Head of caudate nucleus (tissue), 42 donors: ENCODE measurements around the gene NAA60.
"Not testable (repeated sequence)": the region's sequence is repeated elsewhere in the genome, so short reads cannot be mapped to it uniquely, and the experiment has no call there.

Experiments used
- DNase-seq, 42 donors: peaks; one replicate each; pipeline versions ENCODE4 v3.0.0 to v3.0.0-alpha.2; 2020 to 2021; ENCODE audit warnings: mixed read lengths in 7 of 42
- intact Hi-C: fragments of 100-400 bp; cut with DNase I; formaldehyde crosslinking; loops from one replicate; pipeline ENCODE4 v1.15.0; 2022

Gene NAA60

GRCh38 chr16:3459401-3460090 lies 16.1 kb downstream of the NAA60 start:
- intact Hi-C loops: loop anchor here (5.0 to 10.0 kb wide), 3 partner anchors 43 to 195 kb away; partner anchors contain the start of genes CLUAP1, TIGD7 and ZNF75A
- DNase-seq: peak in 1 of 42 donors; percentile 13

- intact Hi-C loops: no loop called here
- DNase-seq: no peak
Observed at GRCh38 chr16:3460121-3460520, 16.6 kb downstream of the NAA60 start.

DNA sequence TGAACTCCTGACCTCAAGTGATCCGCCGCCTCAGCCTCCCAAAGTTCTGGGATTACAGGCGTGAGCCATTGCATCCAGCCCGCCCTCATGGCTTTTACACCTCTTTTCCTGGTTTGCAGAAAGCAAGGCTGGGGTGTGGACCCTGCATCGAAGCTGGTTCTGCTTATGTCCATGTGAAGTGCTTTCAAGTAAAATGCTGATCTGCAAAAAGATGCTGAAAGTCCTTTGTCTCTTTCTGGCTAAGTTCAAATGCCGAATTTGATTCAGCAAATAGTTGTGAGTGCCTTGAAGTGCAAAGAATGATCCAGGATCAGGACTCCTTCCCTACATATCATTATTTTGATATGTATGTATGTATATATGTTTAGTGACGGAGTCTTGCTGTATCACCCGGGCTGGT lies 17.1 kb downstream of the NAA60 start:
- intact Hi-C loops: no loop called here
- peak in 1 of 42 donors; percentile 26 for DNase-seq

DNA sequence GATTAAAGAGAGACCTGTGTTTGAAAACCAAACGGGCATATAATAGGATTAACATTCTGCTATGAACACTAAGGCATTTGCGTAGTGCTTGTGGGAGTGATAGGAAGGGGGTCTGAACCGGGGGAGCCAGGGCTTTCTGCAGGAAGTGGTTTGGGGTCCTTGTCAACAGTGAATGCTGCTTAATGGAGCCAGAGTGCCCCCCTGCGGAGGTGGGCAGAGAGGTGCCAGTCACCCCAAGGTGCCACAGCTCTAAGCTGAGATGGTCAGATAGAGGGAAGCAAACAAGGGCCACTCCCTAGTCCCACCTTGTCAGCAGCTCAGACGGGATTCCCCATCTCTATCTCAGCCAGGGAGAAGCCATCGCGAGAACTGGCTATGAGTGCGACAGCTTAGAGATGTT lies 17.7 kb downstream of the NAA60 start:
- intact Hi-C loops: no loop called here
- DNase-seq: peak in 2 of 42 donors; percentile 29 to 32

DNA sequence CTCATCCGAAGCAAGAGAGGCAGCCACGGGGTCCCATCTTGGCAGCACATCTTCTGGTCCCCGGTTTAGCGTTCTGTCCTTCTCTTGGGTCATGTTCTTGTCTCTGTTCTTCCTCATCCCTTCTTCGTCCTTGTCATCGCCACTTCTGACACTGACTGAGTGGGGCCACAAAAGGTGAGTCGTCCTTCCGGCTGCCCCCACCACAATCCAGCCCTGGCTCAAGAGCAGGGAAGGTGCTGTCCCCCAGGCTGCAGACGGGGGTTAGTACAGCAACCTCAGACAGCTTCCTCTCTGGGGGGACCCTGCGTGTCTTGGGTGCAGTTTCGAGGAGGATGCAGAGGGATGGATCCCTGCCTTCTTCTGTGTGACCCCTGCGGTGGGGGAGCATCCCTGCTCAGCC lies 21.8 kb downstream of the NAA60 start:
- no peak for DNase-seq
- intact Hi-C loops: no loop called here

DNA sequence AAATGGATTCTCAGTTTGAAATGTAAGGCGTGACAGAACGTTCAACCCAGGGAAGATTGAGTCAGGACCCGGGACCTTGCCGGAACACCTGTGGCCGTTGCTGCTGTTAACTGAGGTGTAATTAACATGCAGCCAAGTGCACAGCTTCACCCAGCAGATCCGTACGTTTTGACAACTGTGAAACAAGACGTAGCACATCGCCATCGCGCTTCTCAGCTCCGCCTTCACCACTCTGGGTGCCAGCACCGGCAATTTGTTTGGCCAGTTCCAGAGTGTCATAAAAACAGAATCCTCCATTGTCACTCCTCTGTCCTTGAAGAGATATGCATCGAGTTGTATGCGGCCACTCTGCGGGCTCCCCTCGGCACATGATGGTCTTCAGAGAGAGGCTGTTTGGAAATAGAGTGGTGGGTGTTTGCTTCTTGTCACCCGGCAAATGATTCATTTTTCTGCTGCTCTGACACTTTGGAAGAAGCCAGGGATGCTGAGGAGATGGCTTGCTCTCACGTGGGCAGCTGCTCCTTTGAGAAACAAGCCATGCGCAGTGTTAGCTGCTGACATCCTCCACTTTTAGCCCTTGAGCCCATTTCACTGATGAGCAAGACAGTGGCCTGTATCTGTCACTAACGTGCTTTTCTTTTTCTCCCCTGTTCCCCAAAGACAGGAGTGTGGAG lies 22.6 kb downstream of the NAA60 start:
- intact Hi-C loops: no loop called here
- peak in 24 of 42 donors; percentile 31 to 74 (median 58) for DNase-seq

DNA sequence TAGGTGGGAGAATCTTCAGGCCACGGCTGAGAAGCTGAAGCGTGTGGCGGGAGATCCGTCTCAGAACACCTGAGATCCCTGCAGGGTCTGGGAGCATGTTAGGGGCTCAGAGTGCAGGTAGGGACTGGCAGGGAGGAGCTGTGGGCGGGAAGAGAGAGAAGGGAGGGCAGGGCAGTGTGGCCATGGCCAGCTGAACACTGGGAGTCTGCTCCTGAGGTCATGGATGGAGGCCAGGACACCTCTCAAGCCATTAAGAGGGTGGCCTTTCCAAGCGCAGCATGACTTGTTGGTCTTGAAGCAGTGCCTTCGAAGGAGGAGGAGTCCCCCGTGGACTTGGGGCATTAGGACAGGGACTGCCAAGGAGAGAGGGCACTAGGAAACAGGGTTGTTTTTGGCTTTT lies 23.7 kb downstream of the NAA60 start:
- intact Hi-C loops: no loop called here
- no peak for DNase-seq

DNA sequence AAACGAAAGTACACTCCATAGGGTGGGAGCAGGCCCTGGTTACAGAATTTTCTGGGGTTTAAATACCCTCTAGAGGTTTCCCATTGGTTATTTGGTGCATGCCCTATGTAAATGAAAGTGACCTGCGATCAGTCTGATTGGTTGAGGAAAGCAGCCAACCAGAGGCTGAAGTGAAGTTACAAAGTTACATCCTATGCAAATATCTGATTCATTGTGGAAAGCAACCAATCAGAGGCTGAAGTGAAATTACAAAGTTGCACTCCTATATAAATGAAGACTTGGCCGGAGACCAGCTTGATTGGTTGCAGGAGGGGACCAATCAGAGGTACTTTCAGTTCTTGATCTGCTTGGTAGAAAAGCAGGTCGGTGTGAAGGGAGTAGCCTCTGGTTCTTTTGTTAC lies 24.4 kb downstream of the NAA60 start:
- intact Hi-C loops: no loop called here
- no peak for DNase-seq

GRCh38 chr16:3468501-3468900 lies 25.0 kb downstream of the NAA60 start:
- no peak for DNase-seq
- intact Hi-C loops: no loop called here

DNA sequence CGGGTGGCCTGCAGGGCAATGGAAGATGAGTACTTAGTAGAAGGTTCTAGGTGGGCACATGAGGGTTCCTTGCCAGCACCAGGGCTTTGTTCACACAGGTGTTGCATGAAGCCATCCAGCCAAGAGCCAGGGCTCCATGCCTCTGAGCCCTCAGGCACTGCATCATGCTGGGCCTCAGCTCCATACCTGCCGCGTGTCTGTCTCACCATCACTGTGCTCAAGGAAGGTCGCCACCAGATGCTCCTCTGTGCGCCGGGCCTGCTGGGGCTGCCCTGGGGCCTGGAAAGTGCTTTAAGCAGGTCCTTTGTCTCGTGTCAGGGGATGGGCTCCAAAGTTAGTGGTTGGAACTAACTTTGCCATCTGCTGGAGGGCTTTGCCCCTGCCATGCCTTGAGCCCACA lies 26.3 kb downstream of the NAA60 start:
- intact Hi-C loops: no loop called here
- DNase-seq: no peak

DNA sequence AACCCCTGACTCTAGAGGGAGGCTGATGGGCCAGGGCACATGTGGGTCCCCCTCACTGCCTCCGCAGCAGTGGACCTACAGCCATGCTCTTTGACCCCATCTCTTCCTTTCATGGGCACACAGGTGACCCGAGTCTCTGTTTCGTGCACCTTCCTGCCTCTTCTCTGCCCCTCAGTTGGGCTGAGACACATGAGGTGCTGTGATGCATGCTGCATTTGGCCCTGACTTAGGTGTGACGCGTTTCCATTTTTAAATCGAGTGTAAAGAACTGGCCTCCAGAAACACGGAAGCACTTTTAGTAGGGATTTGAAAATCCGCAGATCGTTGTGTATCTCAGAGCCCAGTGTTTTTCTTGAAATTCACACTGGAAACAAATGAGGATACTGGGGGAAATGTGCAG lies 27.2 kb downstream of the NAA60 start:
- DNase-seq: no peak
- intact Hi-C loops: no loop called here

DNA sequence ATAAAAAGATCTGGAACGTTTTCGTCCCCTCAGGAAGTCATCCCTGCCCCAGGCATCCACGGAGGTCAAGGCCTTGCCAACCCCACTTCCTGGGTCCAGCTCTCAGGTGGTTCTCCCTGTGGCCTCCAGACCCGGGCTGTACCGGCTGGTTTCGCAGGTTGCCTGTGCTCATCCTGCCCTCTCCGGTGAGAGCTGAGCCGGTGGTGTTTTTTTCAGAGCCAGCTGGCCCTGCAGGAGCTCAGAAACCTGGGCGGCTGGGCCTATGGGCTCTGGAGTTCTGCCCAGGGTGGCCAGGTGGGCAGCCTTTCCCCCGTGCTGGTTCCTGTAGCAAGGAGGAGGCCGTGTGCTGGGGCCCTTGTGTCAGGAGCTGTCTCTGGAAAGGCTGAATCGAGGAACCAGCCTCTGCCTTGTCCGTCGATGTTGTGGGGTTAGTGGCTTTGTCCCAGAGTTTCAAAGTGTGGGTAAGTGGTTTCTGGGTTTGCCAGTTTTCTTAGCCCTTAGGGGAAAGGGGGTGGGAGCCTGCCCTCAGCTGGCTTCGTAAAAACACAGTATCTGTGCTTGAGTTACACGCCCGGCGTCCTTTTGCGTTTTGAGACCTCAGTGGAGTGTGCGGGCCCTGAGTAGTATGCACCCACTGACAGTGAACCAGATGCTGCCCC lies 28.2 kb downstream of the NAA60 start:
- intact Hi-C loops: no loop called here
- no peak for DNase-seq

DNA sequence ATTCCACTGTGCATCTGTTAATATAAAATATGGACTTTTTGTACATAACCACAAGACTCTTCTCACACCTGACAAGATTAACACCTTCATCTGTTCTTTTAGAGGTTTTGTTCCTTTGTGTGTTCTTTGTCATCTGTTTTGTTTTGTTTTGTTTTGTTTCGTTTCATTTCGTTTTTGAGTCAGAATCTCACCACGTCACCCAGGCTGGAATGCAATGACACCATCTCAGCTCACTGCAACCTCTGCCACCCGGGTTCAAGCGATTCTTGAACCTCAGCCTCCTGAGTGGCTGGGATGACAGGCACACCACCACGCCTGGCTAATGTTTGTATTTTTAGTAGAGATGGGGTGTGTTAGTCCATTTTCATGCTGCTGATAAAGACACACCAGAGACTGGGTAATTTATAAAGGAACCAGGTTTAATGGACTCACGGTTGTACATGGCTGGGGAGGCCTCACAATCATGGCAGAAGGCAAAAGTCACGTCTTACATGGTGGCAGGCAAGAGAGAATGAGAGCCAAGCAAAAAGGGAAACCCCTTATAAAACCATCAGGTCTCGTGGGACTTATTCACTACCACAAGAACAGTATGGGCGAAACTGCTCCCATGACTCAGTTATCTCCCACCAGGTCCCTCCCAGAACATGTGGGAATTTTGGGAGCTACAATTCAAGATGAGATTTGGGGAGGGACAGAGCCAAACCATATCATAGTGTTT lies 29.6 kb downstream of the NAA60 start:
- intact Hi-C loops: no loop called here
- DNase-seq: no peak

GRCh38 chr16:3473596-3473943 lies 30.1 kb downstream of the NAA60 start:
- intact Hi-C loops: not testable (repeated sequence)

DNA sequence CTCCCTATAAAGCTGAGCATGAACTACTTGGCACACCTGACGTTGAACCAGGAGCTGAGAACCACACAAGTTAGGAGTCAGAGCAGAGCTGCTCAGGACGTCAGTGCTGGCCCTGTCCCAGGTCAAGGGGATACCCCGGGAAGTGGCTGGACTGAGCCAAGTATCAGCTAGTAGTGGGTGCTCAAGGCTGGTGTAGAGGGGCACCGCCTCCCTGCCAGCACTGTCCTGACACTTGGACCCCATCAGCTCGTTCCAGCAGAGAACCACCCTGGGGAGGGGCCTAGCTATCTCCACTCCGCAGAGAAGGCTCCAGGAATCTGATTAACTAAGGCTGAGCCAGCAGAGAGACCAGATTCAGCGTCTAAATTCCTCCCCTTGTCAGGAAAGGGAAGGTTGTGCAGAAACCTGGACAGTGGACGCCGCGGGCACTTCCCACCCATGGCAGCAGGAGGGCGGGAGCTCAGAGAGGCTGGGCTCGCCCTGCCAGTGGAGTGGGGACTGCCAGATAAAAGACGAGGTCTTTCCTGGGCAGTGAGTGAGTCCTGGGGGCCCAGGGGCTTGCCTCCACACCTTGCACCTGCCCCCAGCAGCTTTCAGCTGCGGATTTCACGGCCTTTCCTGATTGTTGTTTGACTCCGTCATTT lies 30.8 kb downstream of the NAA60 start:
- no peak for DNase-seq
- intact Hi-C loops: no loop called here

More at GRCh38 chr16:3473596-3473943, 30.1 kb downstream of the NAA60 start:
- DNase-seq: not testable (repeated sequence)

GRCh38 chr16:3474870-3475269 lies 31.4 kb downstream of the NAA60 start:
- intact Hi-C loops, DNase-seq: not testable (repeated sequence)

DNA sequence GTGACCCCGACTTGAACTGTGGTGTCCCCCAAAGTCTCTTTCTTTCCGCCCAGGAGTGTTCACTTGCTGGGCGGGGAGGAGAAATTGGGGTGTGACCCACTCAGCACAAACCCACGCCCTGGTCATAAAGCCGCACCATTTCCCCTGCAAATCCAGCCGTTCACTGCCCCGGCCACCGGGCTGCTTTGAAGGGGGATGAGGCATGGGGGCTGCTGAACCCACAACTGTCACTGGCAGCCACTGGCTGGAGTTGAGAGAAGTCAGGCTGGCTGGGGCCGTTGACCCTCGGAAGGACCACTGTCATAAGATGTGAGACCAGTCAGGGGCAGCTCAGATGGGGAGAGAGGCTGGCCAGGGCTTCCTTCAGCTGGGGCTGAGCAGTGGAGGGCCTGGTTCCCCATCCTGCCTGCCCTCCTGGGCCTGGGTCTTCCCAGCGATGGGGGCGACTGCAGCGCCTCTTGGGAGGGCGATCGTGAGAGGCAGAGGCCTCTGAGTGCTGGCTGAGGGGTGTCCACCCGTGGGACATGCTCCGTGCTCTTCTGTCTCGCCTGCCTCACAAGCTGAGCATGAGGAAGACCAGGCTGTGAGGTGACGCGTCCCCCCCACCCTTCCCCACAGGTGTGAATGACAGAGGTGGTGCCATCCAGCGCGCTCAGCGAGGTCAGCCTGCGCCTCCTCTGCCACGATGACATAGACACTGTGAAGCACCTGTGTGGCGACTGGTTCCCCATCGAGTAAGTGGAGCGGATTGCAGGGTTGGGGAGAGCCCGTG lies 32.3 kb downstream of the NAA60 start:
- no peak for DNase-seq
- intact Hi-C loops: no loop called here

DNA sequence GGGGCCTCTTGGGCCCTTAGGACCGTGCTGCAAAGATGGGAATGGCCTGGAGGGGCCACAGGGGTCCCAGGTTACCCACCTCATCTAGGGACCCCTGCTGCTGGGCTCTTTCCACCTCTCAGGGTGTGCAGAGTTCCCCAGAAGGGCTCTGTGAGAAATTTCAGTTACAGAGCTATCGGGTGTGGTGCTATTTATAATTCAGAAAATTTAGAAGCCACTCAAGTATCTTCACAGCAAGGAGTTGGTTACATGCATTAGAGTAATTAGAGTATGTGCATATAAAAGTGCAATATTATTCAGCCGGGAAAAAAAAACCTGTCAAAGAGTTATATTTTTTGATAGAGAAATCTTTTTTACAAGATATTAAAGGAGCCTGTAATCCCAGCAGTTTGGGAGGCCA lies 32.9 kb downstream of the NAA60 start:
- DNase-seq: no peak
- intact Hi-C loops: no loop called here
